Fibroblast of pulmonary artery (primary cell): ENCODE measurements around the gene CFAP97.
"Not testable (repeated sequence)": the region's sequence is repeated elsewhere in the genome, so short reads cannot be mapped to it uniquely, and the experiment has no call there.

Experiments used
- DNase-seq: peaks from one replicate; pipeline ENCODE4 v3.0.0-alpha.2; 2010; ENCODE audit warnings: low read depth
- H3K4me3 ChIP-seq: replicated peaks from 2 replicates; pipeline ENCODE4 v1.5.1; 2011; ENCODE audit warnings: low read depth, mild to moderate bottlenecking, control low read depth, low read length, moderate library complexity
- TF ChIP-seq, protein P1 (sequence below): IDR thresholded peaks from 2 replicates; pipeline ENCODE4 v1.5.1; 2011; ENCODE audit warnings: mild to moderate bottlenecking, control low read depth, low read length, inconsistent platforms; ENCODE audit errors: missing control alignments

The CFAP97 gene

DNA sequence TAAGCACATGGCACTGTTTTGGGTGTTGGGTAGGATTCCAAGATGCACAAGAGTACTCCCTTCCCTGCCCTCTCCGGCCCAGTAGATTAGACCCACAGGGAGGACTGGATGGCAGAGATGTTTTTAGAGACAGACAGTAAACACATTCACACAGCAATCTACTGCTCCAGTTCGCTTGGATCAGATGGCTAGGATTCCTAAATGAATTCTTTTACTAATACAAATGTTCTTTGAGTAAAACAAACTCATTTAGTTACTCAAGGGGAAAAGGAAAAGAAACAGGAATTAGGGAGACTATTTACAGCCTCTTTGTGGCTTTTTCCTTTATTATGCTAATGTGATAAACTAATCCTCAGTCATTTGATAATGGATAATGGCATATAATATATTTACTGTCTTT, 11.5 kb upstream of the CFAP97 start:
- DNase-seq: no peak
- H3K4me3 ChIP-seq: no peak overlapping the region
- TF ChIP-seq, protein P1, sequence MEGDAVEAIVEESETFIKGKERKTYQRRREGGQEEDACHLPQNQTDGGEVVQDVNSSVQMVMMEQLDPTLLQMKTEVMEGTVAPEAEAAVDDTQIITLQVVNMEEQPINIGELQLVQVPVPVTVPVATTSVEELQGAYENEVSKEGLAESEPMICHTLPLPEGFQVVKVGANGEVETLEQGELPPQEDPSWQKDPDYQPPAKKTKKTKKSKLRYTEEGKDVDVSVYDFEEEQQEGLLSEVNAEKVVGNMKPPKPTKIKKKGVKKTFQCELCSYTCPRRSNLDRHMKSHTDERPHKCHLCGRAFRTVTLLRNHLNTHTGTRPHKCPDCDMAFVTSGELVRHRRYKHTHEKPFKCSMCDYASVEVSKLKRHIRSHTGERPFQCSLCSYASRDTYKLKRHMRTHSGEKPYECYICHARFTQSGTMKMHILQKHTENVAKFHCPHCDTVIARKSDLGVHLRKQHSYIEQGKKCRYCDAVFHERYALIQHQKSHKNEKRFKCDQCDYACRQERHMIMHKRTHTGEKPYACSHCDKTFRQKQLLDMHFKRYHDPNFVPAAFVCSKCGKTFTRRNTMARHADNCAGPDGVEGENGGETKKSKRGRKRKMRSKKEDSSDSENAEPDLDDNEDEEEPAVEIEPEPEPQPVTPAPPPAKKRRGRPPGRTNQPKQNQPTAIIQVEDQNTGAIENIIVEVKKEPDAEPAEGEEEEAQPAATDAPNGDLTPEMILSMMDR: no peak

DNA sequence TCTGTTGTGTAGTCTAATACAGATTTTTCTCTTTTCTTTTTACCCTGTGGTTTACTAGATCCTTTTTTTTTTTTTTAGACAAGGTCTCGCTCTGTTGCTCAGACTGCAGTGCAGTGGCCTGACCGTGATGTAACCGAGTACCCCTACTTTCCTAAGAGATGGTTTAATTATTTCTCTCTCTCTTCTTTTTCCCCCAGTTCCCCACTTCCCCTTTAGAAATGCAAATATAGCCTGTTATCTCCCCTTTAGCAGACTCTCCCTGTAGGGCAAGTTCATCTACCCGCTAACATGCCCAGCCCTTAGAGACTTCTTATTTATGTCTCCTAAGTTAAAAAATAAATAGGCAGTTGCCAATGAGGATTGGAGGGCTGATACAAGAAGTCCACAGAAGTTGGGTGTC, 10.1 kb upstream of the CFAP97 start:
- no peak overlapping the region for H3K4me3 ChIP-seq
- DNase-seq: no peak
- TF ChIP-seq, protein P1: no peak

DNA sequence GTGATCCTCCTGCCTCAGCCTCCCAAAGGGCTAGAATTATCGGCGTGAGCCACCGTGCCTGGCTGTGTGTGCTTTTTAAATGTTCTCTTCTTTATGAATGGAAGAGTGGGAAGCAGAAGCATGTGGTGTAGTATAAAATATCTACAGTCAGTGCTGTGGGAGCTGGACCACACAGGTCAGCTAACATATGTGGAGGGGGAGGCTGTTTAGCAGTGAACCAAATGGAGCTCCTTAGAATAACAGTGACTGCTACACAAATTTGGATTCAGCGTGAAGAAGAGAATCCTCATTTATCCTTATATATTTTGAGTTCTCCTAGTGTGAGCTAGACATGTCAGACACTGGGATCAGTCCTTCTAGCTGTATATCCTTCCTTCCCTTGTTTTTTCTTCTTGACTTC, 8.8 kb upstream of the CFAP97 start:
- H3K4me3 ChIP-seq: no peak overlapping the region
- TF ChIP-seq, protein P1: no peak
- no peak for DNase-seq

DNA sequence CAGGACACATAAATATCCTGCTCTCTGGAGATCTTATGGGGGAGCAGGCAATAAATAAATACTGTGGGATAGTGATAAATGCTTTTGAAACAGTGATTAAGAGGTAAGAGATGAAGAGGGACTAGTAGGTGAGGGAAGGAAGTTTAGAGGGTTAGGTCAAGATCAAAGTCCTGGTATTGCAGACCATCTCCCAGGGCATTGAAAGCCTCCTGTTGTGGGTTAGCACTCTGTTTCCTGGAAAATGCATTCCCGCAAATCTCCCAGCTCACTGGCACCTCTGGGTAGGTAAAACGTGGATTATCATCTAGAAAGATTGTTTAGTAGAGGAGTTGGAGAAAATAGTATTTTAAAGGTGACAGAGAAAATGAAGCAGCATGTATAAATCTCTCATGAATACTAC, 7.8 kb upstream of the CFAP97 start:
- TF ChIP-seq, protein P1: no peak
- H3K4me3 ChIP-seq: peak overlapping the region; percentile 88

DNA sequence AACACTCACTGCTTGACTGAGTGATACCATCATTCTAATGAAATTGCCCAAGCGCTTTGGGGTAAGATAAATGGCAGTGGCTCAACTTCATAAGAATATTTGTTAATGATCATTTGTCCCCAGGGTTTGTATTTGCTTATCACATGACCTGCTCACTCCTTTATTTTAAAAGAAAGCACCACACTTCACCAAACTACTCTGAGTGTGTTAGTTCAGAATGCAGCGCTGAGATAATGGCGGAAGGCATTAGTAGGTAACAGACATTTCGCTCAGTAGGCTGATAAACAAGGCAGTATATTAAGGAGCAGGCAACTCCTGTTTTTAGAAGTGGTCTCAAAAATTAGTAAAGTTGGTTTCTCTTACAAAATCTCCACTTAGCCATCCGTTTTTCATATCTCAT, 7.2 kb upstream of the CFAP97 start:
- peak overlapping the region; percentile 88 for H3K4me3 ChIP-seq
- TF ChIP-seq, protein P1: no peak
- DNase-seq: no peak

More for the DNA sequence above, 7.8 kb upstream of the CFAP97 start:
- no peak for DNase-seq

DNA sequence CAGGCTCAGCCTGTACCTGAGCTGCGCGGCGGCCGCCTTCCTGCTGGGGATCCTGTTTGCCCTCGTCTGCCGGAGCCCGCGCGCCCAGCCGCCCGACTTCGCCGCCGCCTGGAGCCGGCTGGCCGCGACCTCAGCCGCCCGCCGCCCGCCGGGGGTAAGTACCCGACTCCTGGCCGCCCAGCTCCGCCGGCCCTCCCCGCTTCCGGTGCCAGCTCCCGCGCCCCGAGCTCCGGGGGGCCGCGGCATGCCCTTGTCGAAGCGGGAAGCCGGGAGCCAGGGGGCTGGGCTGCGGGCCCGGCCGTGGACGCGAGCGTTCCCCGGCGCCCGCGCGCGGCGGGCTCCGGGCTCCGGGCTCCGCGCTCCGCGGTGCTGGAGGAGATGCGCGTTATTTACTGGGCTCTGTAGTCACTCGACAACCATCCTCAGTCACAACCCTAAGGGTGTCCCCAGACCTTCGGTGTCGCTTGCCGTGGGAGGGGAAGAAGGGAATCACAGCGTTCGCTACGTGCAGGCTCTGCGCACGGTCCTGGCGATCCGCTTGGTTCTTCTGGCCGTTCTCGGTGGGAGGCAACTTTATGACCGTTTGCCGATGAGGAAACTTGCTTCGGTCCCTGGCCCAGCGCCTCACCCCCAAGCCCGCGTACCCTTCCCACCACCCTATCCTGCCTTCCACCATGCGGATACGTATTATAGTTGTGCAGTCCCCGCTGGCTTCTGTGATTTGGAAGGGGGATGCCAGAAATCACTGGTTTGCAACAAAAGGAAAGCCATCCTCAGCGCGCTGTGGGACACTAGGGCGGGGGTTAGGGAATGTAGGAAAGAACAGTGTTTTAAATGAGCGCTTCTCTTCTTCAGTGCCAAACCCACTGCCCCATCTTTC, 6.5 kb upstream of the CFAP97 start:
- peak; percentile 66 for DNase-seq
- TF ChIP-seq, protein P1: no peak
- H3K4me3 ChIP-seq: peak overlapping the region; percentile 88

DNA sequence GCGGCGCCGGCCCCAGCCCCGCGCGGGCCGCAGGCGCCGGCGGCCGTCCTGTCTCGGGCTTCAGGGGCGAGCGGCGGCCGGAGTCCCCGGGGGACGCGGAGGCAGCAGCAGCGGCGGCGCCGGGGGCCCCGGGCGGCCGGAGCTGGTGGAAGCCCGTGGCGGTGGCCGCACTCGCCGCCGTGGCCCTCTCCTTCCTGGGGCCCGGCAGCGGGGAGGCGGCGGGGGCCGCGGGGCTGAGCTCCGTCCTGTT, 6.0 kb upstream of the CFAP97 start:
- not testable (repeated sequence) for DNase-seq
- peak overlapping the region; percentile 88 for H3K4me3 ChIP-seq
